HG02840 (cell line): ENCODE measurements around the gene PDE7B.
"Not testable (repeated sequence)": the region's sequence is repeated elsewhere in the genome, so short reads cannot be mapped to it uniquely, and the experiment has no call there.

Experiments used
- ATAC-seq: cut with Tn5 transposase; IDR thresholded peaks from one replicate; pipeline ENCODE4 v1.9.1; 2021; ENCODE audit warnings: mild to moderate bottlenecking, moderate library complexity, moderate number of reproducible peaks; ENCODE audit not compliant: unreplicated experiment, low FRiP score

The PDE7B gene

DNA sequence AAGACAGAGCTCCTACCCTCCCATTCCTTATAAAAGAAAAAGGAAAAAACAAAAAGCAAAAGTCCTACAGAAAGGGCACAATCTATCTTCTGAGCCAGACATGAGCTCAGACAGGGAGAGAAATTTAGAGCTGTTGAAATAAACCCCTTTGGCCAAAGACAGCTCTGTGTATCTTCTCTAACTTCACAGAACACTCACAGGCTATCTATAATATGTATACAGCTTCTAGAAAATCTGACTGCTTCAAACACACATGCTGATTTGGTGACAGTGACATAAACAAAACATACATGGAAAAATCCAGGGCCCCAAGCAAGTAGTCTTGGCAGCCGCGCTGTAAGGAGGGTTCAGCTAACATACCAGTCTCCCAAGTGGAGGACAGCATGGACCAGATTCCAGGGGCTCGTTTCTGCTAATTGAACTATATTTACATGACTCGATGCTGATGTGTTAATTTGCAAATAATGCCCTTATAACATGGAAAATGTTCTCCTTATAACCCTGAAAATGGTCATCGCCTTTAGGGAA, 361.6 kb downstream of the PDE7B start:
- no peak for ATAC-seq

DNA sequence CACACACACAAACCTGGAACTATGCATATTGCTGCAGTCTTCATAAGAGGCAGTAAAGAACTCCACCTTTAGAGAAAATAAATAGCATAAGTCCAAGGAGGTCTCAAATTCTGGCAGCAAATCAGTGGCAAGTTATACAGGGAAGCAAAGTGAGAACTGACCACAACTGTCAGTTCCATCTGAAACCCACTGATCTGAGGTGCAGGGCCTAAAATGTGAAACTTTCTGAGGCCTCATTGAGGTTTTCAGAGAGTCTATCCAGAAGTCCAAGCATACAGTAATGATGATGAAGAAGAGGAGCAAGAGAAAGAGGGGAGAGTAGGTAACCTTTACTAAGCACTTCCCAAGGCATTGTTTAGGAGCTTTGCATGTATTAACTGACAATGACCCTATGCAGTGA, 362.4 kb downstream of the PDE7B start:
- ATAC-seq: no peak

DNA sequence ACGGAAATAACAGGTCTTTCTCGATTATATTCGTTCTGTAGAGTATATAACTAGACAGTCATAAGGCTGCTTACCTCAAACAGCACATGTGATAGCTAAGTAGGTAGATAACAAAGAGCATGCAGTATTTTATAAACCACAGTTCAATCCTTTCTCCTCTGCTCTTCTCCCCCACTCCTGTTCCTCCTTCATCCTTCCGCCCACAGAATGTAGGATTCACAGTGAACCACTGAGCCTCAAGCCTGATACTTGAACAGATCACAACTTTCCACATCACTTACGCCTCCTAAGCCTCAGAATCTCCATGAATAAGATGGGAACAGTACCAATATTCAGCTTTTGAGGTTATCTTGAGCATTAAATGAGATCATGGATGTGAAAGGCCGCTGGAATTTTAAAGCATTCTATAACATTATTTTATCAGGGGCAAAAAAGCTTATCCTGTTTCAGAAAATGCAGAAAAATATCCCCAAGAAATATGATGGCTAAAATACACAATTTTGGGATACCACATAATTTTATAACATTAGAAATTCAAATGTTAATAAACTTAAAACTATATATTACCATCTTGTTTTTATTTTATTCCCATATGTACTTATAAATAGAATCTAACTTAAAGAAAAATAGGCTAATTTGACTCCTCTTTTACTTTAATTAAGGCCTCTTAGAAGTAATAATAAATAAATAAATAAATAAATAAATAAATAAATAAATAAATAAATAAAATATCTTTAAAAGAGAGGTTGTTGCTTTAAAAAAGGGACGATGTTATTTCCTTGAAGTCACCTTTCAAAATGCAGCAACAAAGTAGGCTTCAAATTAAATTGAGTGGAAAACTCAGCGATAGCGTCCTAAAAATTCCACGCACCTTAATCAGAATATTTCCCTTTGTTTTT, 365.3 kb downstream of the PDE7B start:
- ATAC-seq: no peak

DNA sequence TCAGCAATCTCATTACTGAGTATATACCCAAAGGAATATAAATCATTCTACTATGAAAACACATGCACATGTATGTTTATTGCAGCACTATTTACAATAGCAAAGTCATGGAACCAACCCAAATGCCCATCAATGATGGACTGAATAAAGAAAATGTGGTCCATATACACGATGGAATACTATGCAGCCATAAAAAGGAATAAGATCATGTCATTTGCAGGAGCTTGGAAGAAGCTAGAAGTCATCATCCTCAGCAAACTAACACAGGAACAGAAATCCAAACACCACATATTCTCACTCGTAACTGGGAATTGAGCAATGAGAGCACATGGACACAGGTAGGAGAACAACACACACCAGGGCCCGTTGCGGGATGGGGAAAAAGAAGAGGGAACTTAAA, 373.5 kb downstream of the PDE7B start:
- not testable (repeated sequence) for ATAC-seq

DNA sequence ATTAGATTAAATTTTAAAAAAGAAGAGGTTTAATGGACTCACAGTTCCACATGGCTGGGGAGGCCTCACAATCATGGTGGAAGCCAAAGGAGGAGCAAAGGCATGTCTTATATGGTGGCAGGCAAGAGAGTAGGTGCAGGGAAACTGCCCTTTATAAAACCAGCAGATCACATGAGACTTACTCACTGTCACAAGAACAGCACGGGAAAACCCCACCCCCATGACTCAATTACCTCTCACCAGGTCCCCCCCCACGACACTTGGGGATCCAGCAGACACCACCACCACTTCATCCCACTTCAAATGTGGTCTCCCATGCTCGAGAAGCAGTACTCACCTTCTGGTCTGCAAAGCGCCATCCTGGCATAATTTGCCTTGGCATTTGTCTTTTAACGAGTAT, 374.0 kb downstream of the PDE7B start:
- ATAC-seq: no peak

DNA sequence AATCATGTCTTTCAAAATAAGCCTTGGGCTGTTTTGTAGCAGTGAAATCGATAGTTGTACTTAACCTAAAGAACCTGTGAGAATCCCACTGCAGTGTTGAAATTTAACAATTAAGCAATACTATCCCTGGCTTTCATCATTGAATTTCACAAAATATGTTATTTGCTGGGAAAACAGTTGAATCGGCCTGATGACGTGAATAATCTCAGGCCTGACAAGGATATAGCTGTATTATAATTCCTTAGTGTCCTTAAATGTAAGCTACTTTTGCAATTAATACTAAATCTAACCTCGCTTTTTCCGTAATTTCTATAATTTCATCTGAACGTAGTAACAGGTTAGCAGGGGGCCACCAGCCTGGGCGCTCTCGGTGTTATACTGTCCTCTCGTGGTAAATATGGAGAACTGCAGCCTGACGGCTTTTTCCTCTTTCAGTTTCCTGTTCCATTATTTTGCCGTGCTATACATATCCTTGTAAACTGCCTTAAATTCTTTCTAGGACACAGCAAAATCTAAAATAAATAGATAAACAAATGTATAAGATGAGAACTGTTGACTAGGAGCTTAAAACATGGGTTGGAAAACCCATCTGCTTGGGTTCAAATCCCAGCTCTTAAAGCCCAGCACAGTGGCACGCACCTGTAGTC, 374.6 kb downstream of the PDE7B start:
- no peak for ATAC-seq

DNA sequence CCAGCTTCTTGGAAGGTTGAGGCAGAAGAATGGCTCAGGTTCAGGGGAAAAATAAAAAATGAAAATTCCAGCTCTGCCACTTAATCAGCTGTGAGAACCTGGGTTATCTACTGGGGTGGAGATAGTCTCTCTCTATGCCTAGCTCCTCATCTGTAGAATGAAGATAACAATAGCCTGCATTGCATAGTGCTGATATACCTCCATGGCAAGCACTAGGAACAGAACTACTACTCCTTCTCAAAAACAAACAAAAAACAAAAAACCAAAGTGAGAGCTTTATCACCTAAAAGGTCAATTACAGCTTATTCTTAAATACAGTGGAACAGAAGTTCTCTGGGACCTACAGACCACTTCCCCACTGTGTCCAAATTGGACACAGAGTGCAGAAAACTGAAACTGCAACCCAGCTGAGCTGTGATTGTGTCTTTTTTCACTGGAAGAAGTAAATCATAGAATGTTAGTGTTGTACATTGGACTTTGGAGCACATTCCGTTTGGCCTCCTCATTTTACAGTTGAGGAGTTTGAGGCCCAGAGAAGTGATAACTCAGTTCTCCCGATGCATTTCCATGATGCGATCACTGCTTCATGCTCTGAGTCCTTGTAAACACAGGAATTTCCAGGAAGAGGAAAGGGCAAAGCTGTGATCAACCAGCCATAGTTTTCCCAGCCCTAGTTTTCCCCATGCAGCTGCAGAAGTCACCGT, 375.3 kb downstream of the PDE7B start:
- no peak for ATAC-seq

DNA sequence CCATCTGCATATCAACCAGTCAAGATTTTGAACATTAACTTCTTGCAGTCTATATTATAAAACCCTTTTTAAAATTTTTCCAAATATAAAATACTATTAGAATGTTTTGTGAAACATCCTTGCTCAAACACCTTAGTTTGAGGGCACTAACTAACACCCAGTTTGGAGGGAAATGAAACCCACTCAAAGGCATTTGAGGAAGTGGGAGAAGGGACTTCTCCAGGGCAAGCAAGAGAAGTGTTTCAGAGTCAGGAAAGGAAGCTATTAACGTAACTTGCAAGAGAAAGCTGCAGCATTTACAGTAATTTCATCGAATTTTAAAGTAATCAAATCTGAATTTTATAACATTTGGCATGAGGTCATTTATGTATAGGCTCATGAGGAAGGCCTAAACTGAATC, 377.3 kb downstream of the PDE7B start:
- ATAC-seq: no peak

DNA sequence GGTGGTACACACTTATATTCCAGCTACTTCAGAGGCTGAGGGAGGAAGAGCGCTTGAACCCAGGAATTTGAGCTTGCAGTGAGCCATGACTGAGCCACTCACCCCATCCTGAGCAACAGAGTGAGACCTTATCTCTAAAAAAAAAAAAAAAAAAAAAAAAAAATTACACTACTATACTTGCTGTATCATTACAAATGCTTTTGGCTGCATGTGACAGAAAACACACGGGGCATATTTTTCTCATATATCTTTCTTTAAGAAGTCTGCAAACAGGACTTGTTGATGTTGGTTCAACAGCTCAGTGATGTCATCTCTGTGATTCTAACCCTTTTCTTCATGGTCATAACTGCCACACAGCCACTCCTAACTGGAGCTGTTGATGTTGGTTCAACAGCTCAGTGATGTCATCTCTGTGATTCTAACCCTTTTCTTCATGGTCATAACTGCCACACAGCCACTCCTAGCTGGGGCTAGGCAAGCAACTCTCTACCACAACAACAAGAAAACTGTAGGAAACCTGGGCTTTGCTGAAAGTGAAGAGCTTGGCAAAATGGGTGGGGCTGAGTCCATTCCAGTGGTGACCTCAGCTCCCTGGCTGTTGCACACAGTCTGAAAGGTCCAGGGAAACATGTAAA, 378.8 kb downstream of the PDE7B start:
- ATAC-seq: no peak

DNA sequence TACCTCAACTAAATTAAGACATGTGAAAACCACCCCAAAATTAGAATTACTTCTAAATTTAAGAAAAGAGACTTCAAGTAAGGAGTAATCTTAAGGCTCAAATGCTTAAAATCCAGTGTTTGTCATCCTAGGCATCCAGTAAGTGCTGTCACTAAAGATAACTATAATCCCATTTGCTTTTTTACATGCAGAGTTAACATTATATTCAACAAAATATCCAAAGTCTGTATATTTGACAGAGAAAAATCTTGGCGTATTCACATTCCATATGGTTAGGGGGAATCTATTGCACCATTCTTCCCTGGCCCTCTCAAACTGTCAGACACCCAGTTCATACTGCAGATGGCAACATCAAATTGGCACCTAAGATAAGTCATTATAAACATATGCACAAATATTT, 381.2 kb downstream of the PDE7B start:
- ATAC-seq: no peak

DNA sequence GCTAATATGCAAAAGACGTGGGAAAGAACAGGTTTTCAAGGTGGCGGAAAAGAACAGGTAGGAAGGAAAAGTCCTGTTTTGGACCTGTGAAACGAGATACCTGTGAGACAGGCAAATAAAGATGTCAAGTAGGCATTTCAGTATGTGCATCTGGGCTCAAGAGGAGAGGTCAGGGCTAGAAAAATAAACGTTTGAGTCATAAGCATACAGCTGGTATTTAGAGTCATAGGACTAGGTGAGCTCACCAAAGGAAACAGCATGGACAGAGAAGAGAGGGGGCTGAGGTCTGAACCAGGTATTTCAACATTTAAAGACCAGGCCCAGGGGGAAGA, 383.7 kb downstream of the PDE7B start:
- no peak for ATAC-seq

DNA sequence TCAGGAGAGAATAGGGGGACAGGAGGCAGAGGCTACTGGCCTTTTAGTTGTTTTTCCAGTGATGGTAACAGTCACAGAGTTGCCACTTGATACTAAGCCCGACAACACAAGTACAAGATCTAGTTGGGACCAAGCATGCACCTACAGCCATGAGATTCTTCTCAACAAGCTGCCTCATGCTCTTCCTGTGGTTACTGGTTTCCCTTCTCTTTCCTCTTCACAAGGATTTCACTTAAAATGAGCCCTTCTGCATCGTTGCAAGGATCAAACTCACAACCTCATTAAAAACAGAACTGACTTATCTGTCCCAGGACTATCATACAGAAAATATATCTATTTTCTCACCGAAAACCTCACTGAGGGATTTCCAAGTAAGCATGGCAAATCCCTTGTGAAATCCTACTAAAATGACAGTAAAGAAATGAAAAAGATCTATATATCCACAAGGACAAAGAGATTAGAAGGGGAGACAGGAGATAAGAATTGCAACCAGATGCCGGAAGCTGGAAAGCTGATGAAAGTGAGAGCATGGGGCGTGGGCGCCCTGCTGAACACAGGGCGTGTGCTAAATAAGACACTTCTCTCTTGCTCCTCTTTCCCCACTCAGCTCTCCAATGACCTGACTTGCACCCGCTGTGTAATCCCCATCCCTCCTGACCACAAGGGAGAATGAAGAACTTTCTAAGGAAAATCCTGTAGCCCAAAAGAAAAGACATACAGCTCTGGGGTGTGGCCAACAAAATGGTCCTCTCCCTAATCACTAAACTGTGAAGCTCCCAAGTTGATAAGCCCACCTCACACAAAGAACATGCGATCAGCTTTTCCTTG, 385.2 kb downstream of the PDE7B start:
- ATAC-seq: no peak

DNA sequence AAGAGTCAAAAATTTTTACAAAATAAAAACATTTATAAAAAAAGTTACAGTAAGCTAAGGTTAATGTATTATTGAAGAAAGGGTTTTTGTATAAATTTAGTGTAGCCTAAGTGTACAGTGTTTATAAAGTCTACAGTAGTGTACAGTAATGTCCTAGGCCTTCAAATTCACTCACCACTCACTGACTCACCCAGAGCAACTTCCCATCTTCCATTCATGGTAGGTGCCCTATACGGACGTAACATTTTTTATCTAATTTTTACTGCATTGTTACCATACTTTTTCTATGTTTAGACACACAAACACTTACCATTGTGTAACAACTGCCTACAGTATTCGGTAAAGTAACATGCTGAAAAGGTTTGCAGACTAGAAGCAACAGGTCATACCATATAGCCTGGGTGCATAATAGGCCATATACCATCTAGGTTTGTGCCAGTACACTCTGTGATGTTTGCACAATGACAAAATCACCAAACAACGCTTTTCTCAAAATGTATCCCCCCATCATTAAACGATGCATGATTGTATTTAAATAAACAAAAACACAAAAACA, 392.6 kb downstream of the PDE7B start:
- no peak for ATAC-seq
